Brain microvascular endothelial cell (primary cell): ENCODE results near the gene NPPA.
A peak's percentile ranks its signal among the peaks of the same experiment; 100 is the strongest.

Experiments
- DNase-seq: peaks from one replicate; pipeline ENCODE4 v3.0.0-alpha.2; 2020
- H3K27ac ChIP-seq: fragments of 250-450 bp; sonication (Bioruptor Pico); 2 replicates; pipeline ENCODE4 v1.5.1; 2020; ENCODE audit warnings: mild to moderate bottlenecking, moderate library complexity
- H3K27me3 ChIP-seq: fragments of 250-450 bp; sonication (Bioruptor Pico); replicated peaks from 2 replicates; pipeline ENCODE4 v1.5.1; 2020; ENCODE audit warnings: mild to moderate bottlenecking
- H3K36me3 ChIP-seq: fragments of 250-450 bp; sonication (Bioruptor Pico); replicated peaks from 2 replicates; pipeline ENCODE4 v1.5.1; 2020; ENCODE audit warnings: mild to moderate bottlenecking
- H3K4me3 ChIP-seq: 2 replicates; pipeline ENCODE4 v1.5.1; 2011; ENCODE audit warnings: low read depth, mild to moderate bottlenecking, control low read depth, low read length, moderate library complexity
- in situ Hi-C: cut with HindIII; loops from 2 replicates; pipeline ENCODE4 v1.10.0; 2017; ENCODE audit warnings: low sequenced_read_pairs, low pct_ligation_motif_present
- TF ChIP-seq, protein P1 (sequence below): IDR thresholded peaks from 2 replicates; pipeline ENCODE4 v1.5.1; 2011; ENCODE audit warnings: low read depth, mild to moderate bottlenecking, moderate library complexity, low read length, control low read depth, inconsistent platforms; ENCODE audit errors: missing control alignments

NPPA gene

DNA sequence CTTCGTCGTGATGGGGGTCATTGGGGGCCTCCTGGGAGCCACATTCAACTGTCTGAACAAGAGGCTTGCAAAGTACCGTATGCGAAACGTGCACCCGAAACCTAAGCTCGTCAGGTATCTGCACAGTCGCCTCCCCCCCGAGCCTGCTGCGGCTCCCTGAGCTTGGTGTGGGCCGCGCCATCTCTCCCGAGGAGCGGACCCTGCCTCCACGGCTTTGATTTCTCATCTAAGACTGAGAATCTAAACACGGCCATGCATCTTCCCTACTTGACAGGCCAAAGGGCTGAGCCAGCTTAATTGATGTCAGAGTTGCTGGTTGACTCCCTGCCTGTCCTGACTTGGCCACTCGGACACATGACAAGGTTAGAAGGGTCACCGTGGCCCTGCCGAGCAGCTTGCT is 19.1 kb downstream of the NPPA start:
- Histone ChIP-seq H3K36me3 (peaks cover 63% of the 10 kb centered on the region), H3K4me3 (no peak overlapping the region), H3K27me3 (no peaks in the 10 kb centered on the region), H3K27ac (no peak overlapping the region)
- in situ Hi-C loops = no loop called here
- no peak for DNase-seq
- TF ChIP-seq, protein P1, sequence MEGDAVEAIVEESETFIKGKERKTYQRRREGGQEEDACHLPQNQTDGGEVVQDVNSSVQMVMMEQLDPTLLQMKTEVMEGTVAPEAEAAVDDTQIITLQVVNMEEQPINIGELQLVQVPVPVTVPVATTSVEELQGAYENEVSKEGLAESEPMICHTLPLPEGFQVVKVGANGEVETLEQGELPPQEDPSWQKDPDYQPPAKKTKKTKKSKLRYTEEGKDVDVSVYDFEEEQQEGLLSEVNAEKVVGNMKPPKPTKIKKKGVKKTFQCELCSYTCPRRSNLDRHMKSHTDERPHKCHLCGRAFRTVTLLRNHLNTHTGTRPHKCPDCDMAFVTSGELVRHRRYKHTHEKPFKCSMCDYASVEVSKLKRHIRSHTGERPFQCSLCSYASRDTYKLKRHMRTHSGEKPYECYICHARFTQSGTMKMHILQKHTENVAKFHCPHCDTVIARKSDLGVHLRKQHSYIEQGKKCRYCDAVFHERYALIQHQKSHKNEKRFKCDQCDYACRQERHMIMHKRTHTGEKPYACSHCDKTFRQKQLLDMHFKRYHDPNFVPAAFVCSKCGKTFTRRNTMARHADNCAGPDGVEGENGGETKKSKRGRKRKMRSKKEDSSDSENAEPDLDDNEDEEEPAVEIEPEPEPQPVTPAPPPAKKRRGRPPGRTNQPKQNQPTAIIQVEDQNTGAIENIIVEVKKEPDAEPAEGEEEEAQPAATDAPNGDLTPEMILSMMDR = no peak

GRCh38 chr1:11826946-11827345 is 20.6 kb downstream of the NPPA start:
- no peak for DNase-seq
- Histone ChIP-seq H3K27ac (no peak overlapping the region), H3K27me3 (no peaks in the 10 kb centered on the region), H3K4me3 (no peak overlapping the region), H3K36me3 (peaks cover 60% of the 10 kb centered on the region)
- TF ChIP-seq, protein P1 = no peak
- in situ Hi-C loops = no loop called here

DNA sequence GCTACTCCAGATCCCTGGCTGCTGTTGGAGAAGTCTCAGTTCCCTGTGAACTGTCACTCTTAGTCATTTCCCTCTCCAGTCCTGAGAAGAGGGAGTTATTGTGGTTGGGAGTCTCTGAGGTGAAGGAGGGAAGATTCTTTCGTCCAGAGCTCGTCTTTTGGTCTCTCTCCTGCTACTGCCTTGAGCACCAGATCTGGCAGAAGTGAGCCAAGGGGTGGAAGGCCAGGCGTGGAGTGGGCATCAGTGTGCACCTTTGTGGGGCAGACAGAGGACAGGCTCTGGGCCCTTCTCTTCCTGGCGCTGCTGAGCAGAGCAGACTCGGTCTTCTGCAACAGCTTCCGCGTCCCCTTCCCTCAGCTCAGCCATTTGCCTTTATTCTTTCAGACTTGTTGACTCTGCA is 22.5 kb downstream of the NPPA start:
- in situ Hi-C loops = no loop called here
- Histone ChIP-seq H3K4me3 (no peak overlapping the region), H3K27ac (no peak overlapping the region), H3K36me3 (peaks cover 45% of the 10 kb centered on the region), H3K27me3 (no peaks in the 10 kb centered on the region)
- TF ChIP-seq, protein P1 = no peak
- no peak for DNase-seq

- DNase-seq = no peak
- H3K4me3 ChIP-seq = no peak overlapping the region
- H3K27ac ChIP-seq = no peak overlapping the region
- in situ Hi-C loops = no loop called here
- TF ChIP-seq, protein P1 = no peak
- peaks cover 46% of the 10 kb centered on the region for H3K36me3 ChIP-seq
- no peaks in the 10 kb centered on the region for H3K27me3 ChIP-seq
Measured at GRCh38 chr1:11823366-11824137, 24.0 kb downstream of the NPPA start.

DNA sequence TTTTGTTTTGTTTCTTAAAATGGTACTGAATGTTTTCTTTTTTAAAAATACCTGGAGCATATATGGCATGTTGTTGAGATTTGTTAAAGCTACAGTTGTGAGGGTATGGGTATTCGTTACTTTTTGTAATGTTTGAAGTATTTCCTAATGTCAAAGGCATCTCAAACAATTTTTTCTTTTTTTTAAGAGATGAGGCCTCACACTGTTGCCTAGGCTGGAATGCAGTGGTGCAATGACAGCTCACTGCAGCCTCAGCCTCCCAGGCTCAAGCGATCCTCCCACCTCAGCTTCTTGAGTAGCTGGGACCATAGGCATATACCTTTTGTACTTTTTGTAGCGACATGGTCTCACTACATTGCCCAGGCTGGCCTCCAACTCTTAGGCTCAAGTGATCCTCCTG is 25.5 kb downstream of the NPPA start:
- Histone ChIP-seq H3K27me3 (no peaks in the 10 kb centered on the region), H3K4me3 (no peak overlapping the region), H3K36me3 (peaks cover 46% of the 10 kb centered on the region), H3K27ac (peak overlapping the region; percentile 17)
- DNase-seq = peak; percentile 36
- TF ChIP-seq, protein P1 = no peak
- in situ Hi-C loops = no loop called here

DNA sequence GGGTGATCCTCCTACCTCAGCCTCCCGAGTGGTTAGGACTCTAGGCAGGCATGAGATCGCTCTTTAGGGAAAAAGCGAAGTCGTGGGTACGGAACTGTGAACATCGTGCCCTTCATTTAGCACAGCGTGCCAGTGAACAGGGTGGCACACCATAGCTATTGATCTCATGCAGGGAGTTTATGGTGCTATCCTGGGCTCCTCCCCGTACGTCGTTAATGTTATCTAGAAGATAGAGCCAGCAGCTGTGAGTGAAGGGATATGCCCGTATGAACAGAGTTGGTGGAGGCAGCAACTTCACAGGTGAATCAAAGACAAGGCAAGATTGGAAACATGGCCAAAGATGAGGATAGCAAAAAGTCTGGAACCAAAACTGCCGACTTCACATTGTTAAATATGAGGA is 30.4 kb downstream of the NPPA start:
- peaks cover 45% of the 10 kb centered on the region for H3K36me3 ChIP-seq
- H3K27ac ChIP-seq = no peak overlapping the region
- H3K4me3 ChIP-seq = no peak overlapping the region
- TF ChIP-seq, protein P1 = no peak
- no peaks in the 10 kb centered on the region for H3K27me3 ChIP-seq
- DNase-seq = no peak
- in situ Hi-C loops = no loop called here
